Mesenchymal stem cell (in vitro differentiated cells and primary cell): Measurements from ENCODE around the gene POLDIP2.

Experiments used
- DNase-seq: peaks from one replicate; pipeline ENCODE4 v3.0.0-alpha.2; 2013
- H2AFZ ChIP-seq: one replicate; pipeline ENCODE4 v1.6.1; 2013; ENCODE audit warnings: low read depth, mild to moderate bottlenecking, control low read depth, inconsistent platforms, low read length, moderate library complexity
- H2AK5ac ChIP-seq: 2 replicates; pipeline ENCODE4 v1.6.1; 2013; ENCODE audit warnings: low read length, moderate library complexity, mild to moderate bottlenecking, inconsistent platforms; ENCODE audit not compliant: severe bottlenecking
- H2BK120ac ChIP-seq: one replicate; pipeline ENCODE4 v1.6.1; 2013; ENCODE audit warnings: low read depth, mild to moderate bottlenecking, inconsistent platforms, low read length, moderate library complexity
- H2BK12ac ChIP-seq, 2 experiments: one replicate each; pipeline ENCODE4 v1.6.1; 2013; ENCODE audit warnings: inconsistent platforms in 2 of 2, low read length in 2 of 2, mild to moderate bottlenecking in 2 of 2, moderate library complexity in 2 of 2, control low read depth in 1 of 2
- H2BK15ac ChIP-seq: one replicate; pipeline ENCODE4 v1.6.1; 2013; ENCODE audit warnings: mild to moderate bottlenecking, low read depth, inconsistent platforms; ENCODE audit not compliant: poor library complexity, severe bottlenecking
- H2BK5ac ChIP-seq: 2 replicates; pipeline ENCODE4 v1.6.1; 2013; ENCODE audit warnings: low read depth, mild to moderate bottlenecking, low read length, control low read depth, inconsistent platforms; ENCODE audit not compliant: poor library complexity, severe bottlenecking
- H3K14ac ChIP-seq, 2 experiments: one replicate each; pipeline ENCODE4 v1.6.1; 2013; ENCODE audit warnings: inconsistent platforms in 2 of 2, low read length in 2 of 2, control low read depth in 1 of 2, mild to moderate bottlenecking in 1 of 2, moderate library complexity in 1 of 2
- H3K18ac ChIP-seq, 2 experiments: one replicate each; pipeline ENCODE4 v1.6.1; 2013; ENCODE audit warnings: inconsistent platforms in 2 of 2, low read length in 2 of 2, control low read depth in 1 of 2, low read depth in 1 of 2, mild to moderate bottlenecking in 1 of 2
- H3K23ac ChIP-seq, 2 experiments: one replicate each; pipeline ENCODE4 v1.6.1; 2013; ENCODE audit warnings: inconsistent platforms in 2 of 2, low read length in 2 of 2, mild to moderate bottlenecking in 2 of 2, moderate library complexity in 2 of 2, control low read depth in 1 of 2
- H3K27ac ChIP-seq: 2 replicates; pipeline ENCODE4 v1.5.1; 2013; ENCODE audit warnings: mild to moderate bottlenecking, moderate library complexity, low read length, control low read depth, inconsistent platforms; ENCODE audit not compliant: poor library complexity, severe bottlenecking
- H3K27me3 ChIP-seq, 2 experiments: 2 replicates each; pipeline versions ENCODE4 v1.6.1 to v1.7.0; 2013; ENCODE audit warnings: low read length in 2 of 2, mild to moderate bottlenecking in 2 of 2, moderate library complexity in 2 of 2, control low read depth in 1 of 2, inconsistent platforms in 1 of 2; ENCODE audit not compliant: control insufficient read depth in 1 of 2, insufficient read depth in 1 of 2
- H3K36me3 ChIP-seq, 2 experiments: 2 replicates each; pipeline versions ENCODE4 v1.6.1 to v1.7.0; 2013; ENCODE audit warnings: low read length in 2 of 2, control low read depth in 1 of 2, inconsistent platforms in 1 of 2, low read depth in 1 of 2, mild to moderate bottlenecking in 1 of 2; ENCODE audit not compliant: insufficient read depth in 2 of 2, control insufficient read depth in 1 of 2
- H3K4ac ChIP-seq, 2 experiments: one replicate each; pipeline ENCODE4 v1.6.1; 2013; ENCODE audit warnings: inconsistent platforms in 2 of 2, low read length in 2 of 2, mild to moderate bottlenecking in 2 of 2, moderate library complexity in 2 of 2, control low read depth in 1 of 2, low read depth in 1 of 2
- H3K4me1 ChIP-seq: 2 replicates; pipeline ENCODE4 v1.6.1; 2013; ENCODE audit warnings: low read depth, low read length, control low read depth; ENCODE audit not compliant: control insufficient read depth, insufficient read depth
- H3K4me2 ChIP-seq: 2 replicates; pipeline ENCODE4 v1.6.1; 2013; ENCODE audit warnings: low read length, mild to moderate bottlenecking, inconsistent platforms; ENCODE audit not compliant: poor library complexity, severe bottlenecking
- H3K4me3 ChIP-seq, 2 experiments: 2 replicates each; pipeline versions ENCODE4 v1.5.1 to v1.7.0; 2013; ENCODE audit warnings: low read length in 2 of 2, mild to moderate bottlenecking in 2 of 2, control low read depth in 1 of 2, low read depth in 1 of 2; ENCODE audit not compliant: insufficient read depth in 1 of 2
- H3K79me1 ChIP-seq: replicated peaks from 2 replicates; pipeline ENCODE4 v1.6.1; 2013; ENCODE audit warnings: mild to moderate bottlenecking, control low read depth, low read length, inconsistent platforms; ENCODE audit not compliant: poor library complexity, severe bottlenecking
- H3K9ac ChIP-seq: 2 replicates; pipeline ENCODE4 v1.7.0; 2013; ENCODE audit warnings: mild to moderate bottlenecking, low read length, moderate library complexity
- H3K9me3 ChIP-seq: 2 replicates; pipeline ENCODE4 v1.7.0; 2013; ENCODE audit warnings: mild to moderate bottlenecking, low read length; ENCODE audit not compliant: control insufficient read depth
- H4K8ac ChIP-seq: one replicate; pipeline ENCODE4 v1.6.1; 2013; ENCODE audit warnings: inconsistent platforms, mild to moderate bottlenecking, low read length, moderate library complexity
- H4K91ac ChIP-seq: one replicate; pipeline ENCODE4 v1.6.1; 2013; ENCODE audit warnings: mild to moderate bottlenecking, low read length, inconsistent platforms
- WGBS: methylation state at CpG from one replicate; pipeline ENCODE4 v1.1.7; 2013; ENCODE audit warnings: mixed read lengths; 5-methylcytosine and 5-hydroxymethylcytosine counted together

The POLDIP2 gene

GRCh38 chr17:28404812-28405570 is 47.7 kb upstream of the POLDIP2 start:
- Histone ChIP-seq H3K4me1 (peaks cover 18% of the 10 kb centered on the region), H2BK120ac (no peak overlapping the region), H4K91ac (no peak overlapping the region), H3K9ac (peak overlapping the region; percentile 88), H3K9me3 (no peaks in the 10 kb centered on the region), H2BK15ac (no peak overlapping the region), H2BK12ac (no peak overlapping the region), H3K14ac (no peak overlapping the region), H2AK5ac (no peak overlapping the region), H2BK5ac (no peak overlapping the region), H3K4me2 (peak overlapping the region; percentile 86), H3K27ac (no peak overlapping the region), H3K4me3 (peak overlapping the region in 1 of 2 experiments; percentile 84), H3K27me3 (peaks cover 2 to 5% of the 10 kb centered on the region in 2 experiments), H3K18ac (no peak overlapping the region), H3K79me1 (no peaks in the 10 kb centered on the region), H2AFZ (no peak overlapping the region), H3K4ac (no peak overlapping the region), H4K8ac (no peak overlapping the region), H3K36me3 (peaks cover 6 to 34% of the 10 kb centered on the region in 2 experiments), H3K23ac (no peak overlapping the region)
- no peak for DNase-seq
- WGBS = 75% methylated on average over 33 of the region's 33 CpGs

GRCh38 chr17:28404461-28404811 is 47.1 kb upstream of the POLDIP2 start:
- H4K8ac ChIP-seq = no peak overlapping the region
- DNase-seq = no peak
- no peak overlapping the region for H3K4ac ChIP-seq
- no peak overlapping the region for H3K4me2 ChIP-seq
- H3K23ac ChIP-seq = no peak overlapping the region
- peaks cover 6 to 36% of the 10 kb centered on the region in 2 experiments for H3K36me3 ChIP-seq
- WGBS = 95% methylated on average over 5 of the region's 5 CpGs
- no peak overlapping the region for H2BK5ac ChIP-seq
- no peak overlapping the region for H3K18ac ChIP-seq
- peak overlapping the region; percentile 88 for H3K9ac ChIP-seq
- H3K9me3 ChIP-seq = no peaks in the 10 kb centered on the region
- H2AFZ ChIP-seq = no peak overlapping the region
- no peak overlapping the region for H2AK5ac ChIP-seq
- no peak overlapping the region for H3K14ac ChIP-seq
- H2BK12ac ChIP-seq = no peak overlapping the region
- peaks cover 18% of the 10 kb centered on the region for H3K4me1 ChIP-seq
- H3K27me3 ChIP-seq = peaks cover 0 to 5% of the 10 kb centered on the region in 2 experiments
- H3K4me3 ChIP-seq = peak overlapping the region in 1 of 2 experiments; percentile 84
- H4K91ac ChIP-seq = no peak overlapping the region
- H3K79me1 ChIP-seq = no peaks in the 10 kb centered on the region
- H3K27ac ChIP-seq = no peak overlapping the region
- H2BK15ac ChIP-seq = no peak overlapping the region
- no peak overlapping the region for H2BK120ac ChIP-seq

- Histone ChIP-seq H3K4me2 (no peak overlapping the region), H3K36me3 (peaks cover 6 to 40% of the 10 kb centered on the region in 2 experiments), H3K9me3 (no peaks in the 10 kb centered on the region), H3K27ac (no peak overlapping the region), H3K9ac (no peak overlapping the region), H2AFZ (no peak overlapping the region), H3K79me1 (no peaks in the 10 kb centered on the region), H3K14ac (no peak overlapping the region), H3K4me3 (no peak overlapping the region), H3K27me3 (peaks cover 0 to 5% of the 10 kb centered on the region in 2 experiments), H3K18ac (no peak overlapping the region), H2BK120ac (no peak overlapping the region), H2BK12ac (no peak overlapping the region), H4K8ac (no peak overlapping the region), H4K91ac (no peak overlapping the region), H3K4ac (no peak overlapping the region), H3K23ac (no peak overlapping the region), H2BK15ac (no peak overlapping the region), H2AK5ac (no peak overlapping the region), H2BK5ac (no peak overlapping the region), H3K4me1 (peaks cover 22% of the 10 kb centered on the region)
- WGBS = 88% methylated on average over 1 of the region's 2 CpGs
- DNase-seq = no peak
Observed at GRCh38 chr17:28404007-28404406, 46.7 kb upstream of the POLDIP2 start.

- no peak overlapping the region for H3K9ac ChIP-seq
- H3K23ac ChIP-seq = no peak overlapping the region
- no peak for DNase-seq
- no peaks in the 10 kb centered on the region for H3K9me3 ChIP-seq
- H3K4me2 ChIP-seq = no peak overlapping the region
- peaks cover 32% of the 10 kb centered on the region for H3K4me1 ChIP-seq
- H3K4me3 ChIP-seq = no peak overlapping the region
- no peak overlapping the region for H2BK15ac ChIP-seq
- H2BK120ac ChIP-seq = no peak overlapping the region
- H3K36me3 ChIP-seq = peaks cover 9 to 44% of the 10 kb centered on the region in 2 experiments
- H3K4ac ChIP-seq = no peak overlapping the region
- H3K27ac ChIP-seq = no peak overlapping the region
- H2BK12ac ChIP-seq = no peak overlapping the region
- WGBS = 95% methylated on average over 6 of the region's 6 CpGs
- no peak overlapping the region for H3K18ac ChIP-seq
- no peak overlapping the region for H2AK5ac ChIP-seq
- H3K27me3 ChIP-seq = no peaks in the 10 kb centered on the region
- H4K91ac ChIP-seq = no peak overlapping the region
- no peak overlapping the region for H2BK5ac ChIP-seq
- no peak overlapping the region for H2AFZ ChIP-seq
- no peak overlapping the region for H3K14ac ChIP-seq
- H4K8ac ChIP-seq = no peak overlapping the region
- no peaks in the 10 kb centered on the region for H3K79me1 ChIP-seq
Observed at GRCh38 chr17:28402844-28403243, 45.5 kb upstream of the POLDIP2 start.
